Measurements from ENCODE around the gene ADAMTSL5.

ADAMTSL5 gene

GRCh38 chr19:1507763-1508506 lies 4.9 kb downstream of the ADAMTSL5 start:
- no peaks in the 10 kb centered on the region for H3K27me3 ChIP-seq (ENCODE audit: insufficient read depth, low read length, poor library complexity, severe bottlenecking)
- H3K4me2 ChIP-seq (ENCODE audit: low read depth, low read length, poor library complexity, severe bottlenecking), result peak overlapping the region; percentile 59
- 0 out of 2 replicates have a peak, but pooled peaks cover 4% of the 10 kb centered on the region for H3F3A ChIP-seq (ENCODE audit: low read depth)
- H2AFZ ChIP-seq (ENCODE audit: low read length), result peak overlapping the region; percentile 90
- H3K9me3 ChIP-seq (ENCODE audit: insufficient read depth, low read depth, low read length), result no peaks in the 10 kb centered on the region
- no peaks in the 10 kb centered on the region for H3K9me2 ChIP-seq (replicated peaks; ENCODE audit: low read depth, low read length)
- H3K4me3 ChIP-seq (ENCODE audit: low read length, poor library complexity, severe bottlenecking), result peak overlapping the region; percentile 69
- H3K36me3 ChIP-seq (ENCODE audit: insufficient read depth, low read length), result no peaks in the 10 kb centered on the region
- H3K9ac ChIP-seq (ENCODE audit: low read depth, low read length, poor library complexity, severe bottlenecking), result peak overlapping the region; percentile 50
- H3K4me1 ChIP-seq (ENCODE audit: insufficient read depth, low read length, poor library complexity, severe bottlenecking), result peaks cover 8% of the 10 kb centered on the region
- no peak for TF ChIP-seq CTCF (conservative IDR thresholded peaks at IDR 0.05; ENCODE audit: low read length)
- no peaks in the 10 kb centered on the region for H3K79me2 ChIP-seq (ENCODE audit: insufficient read depth, low read length)
- no peaks in the 10 kb centered on the region for H4K20me1 ChIP-seq (ENCODE audit: insufficient read depth, low read length, poor library complexity, severe bottlenecking)

- TF ChIP-seq EZH2phosphoT487 (IDR thresholded peaks at IDR 0.05; ENCODE audit: borderline replicate concordance) (no peak), CTCF (conservative IDR thresholded peaks at IDR 0.05; ENCODE audit: low read length) (no peak)
- Histone ChIP-seq H3F3A (ENCODE audit: low read depth) (0 out of 2 replicates have a peak, but pooled peaks cover 4% of the 10 kb centered on the region), H3K36me3 (ENCODE audit: insufficient read depth, low read length) (no peaks in the 10 kb centered on the region), H3K27me3 (ENCODE audit: insufficient read depth, low read length, poor library complexity, severe bottlenecking) (no peaks in the 10 kb centered on the region), H3K4me1 (ENCODE audit: insufficient read depth, low read length, poor library complexity, severe bottlenecking) (peaks cover 8% of the 10 kb centered on the region), H3K9me3 (ENCODE audit: insufficient read depth, low read depth, low read length) (no peaks in the 10 kb centered on the region), H3K79me2 (ENCODE audit: insufficient read depth, low read length) (no peaks in the 10 kb centered on the region), H4K20me1 (ENCODE audit: insufficient read depth, low read length, poor library complexity, severe bottlenecking) (no peaks in the 10 kb centered on the region), H3K4me3 (ENCODE audit: low read length, poor library complexity, severe bottlenecking) (peak overlapping the region; percentile 36), H3K9ac (ENCODE audit: low read depth, low read length, poor library complexity, severe bottlenecking) (no peak overlapping the region), H2AFZ (ENCODE audit: low read length) (no peak overlapping the region), H3K4me2 (ENCODE audit: low read depth, low read length, poor library complexity, severe bottlenecking) (peak overlapping the region; percentile 59), H3K9me2 (replicated peaks; ENCODE audit: low read depth, low read length) (no peaks in the 10 kb centered on the region)
Observed at GRCh38 chr19:1507192-1507660, 5.6 kb downstream of the ADAMTSL5 start.

GRCh38 chr19:1505991-1506881 lies 6.6 kb downstream of the ADAMTSL5 start:
- 0 out of 2 replicates have a peak, but pooled peaks cover 5% of the 10 kb centered on the region for H3F3A ChIP-seq (ENCODE audit: low read depth)
- peaks cover 8% of the 10 kb centered on the region for H3K4me1 ChIP-seq (ENCODE audit: insufficient read depth, low read length, poor library complexity, severe bottlenecking)
- H3K9me3 ChIP-seq (ENCODE audit: insufficient read depth, low read depth, low read length), result no peaks in the 10 kb centered on the region
- H3K79me2 ChIP-seq (ENCODE audit: insufficient read depth, low read length), result no peaks in the 10 kb centered on the region
- TF ChIP-seq CTCF (conservative IDR thresholded peaks at IDR 0.05; ENCODE audit: low read length), result no peak
- TF ChIP-seq EZH2phosphoT487 (IDR thresholded peaks at IDR 0.05; ENCODE audit: borderline replicate concordance), result no peak
- no peaks in the 10 kb centered on the region for H3K9me2 ChIP-seq (replicated peaks; ENCODE audit: low read depth, low read length)
- no peak overlapping the region for H3K4me3 ChIP-seq (ENCODE audit: low read length, poor library complexity, severe bottlenecking)
- no peak overlapping the region for H2AFZ ChIP-seq (ENCODE audit: low read length)
- no peak overlapping the region for H3K9ac ChIP-seq (ENCODE audit: low read depth, low read length, poor library complexity, severe bottlenecking)
- no peaks in the 10 kb centered on the region for H3K27me3 ChIP-seq (ENCODE audit: insufficient read depth, low read length, poor library complexity, severe bottlenecking)
- H3K4me2 ChIP-seq (ENCODE audit: low read depth, low read length, poor library complexity, severe bottlenecking), result no peak overlapping the region
- no peaks in the 10 kb centered on the region for H3K36me3 ChIP-seq (ENCODE audit: insufficient read depth, low read length)
- no peaks in the 10 kb centered on the region for H4K20me1 ChIP-seq (ENCODE audit: insufficient read depth, low read length, poor library complexity, severe bottlenecking)
